ENCODE results near the gene CELA3A.

Gene CELA3A

GRCh38 chr1:22056936-22057335 lies 55.5 kb downstream of the CELA3A start:
- H3K4me3 ChIP-seq (ENCODE audit: low read depth, low read length), result no peak overlapping the region
- TF ChIP-seq CTCF (IDR thresholded peaks at IDR 0.05; ENCODE audit: low read depth, low read length), result no peak

GRCh38 chr1:22057861-22058260 lies 56.4 kb downstream of the CELA3A start:
- no peak for TF ChIP-seq CTCF (IDR thresholded peaks at IDR 0.05; ENCODE audit: low read depth, low read length)
- H3K4me3 ChIP-seq (ENCODE audit: low read depth, low read length), result no peak overlapping the region
